ENCODE results near the gene PLCL1.

DNA sequence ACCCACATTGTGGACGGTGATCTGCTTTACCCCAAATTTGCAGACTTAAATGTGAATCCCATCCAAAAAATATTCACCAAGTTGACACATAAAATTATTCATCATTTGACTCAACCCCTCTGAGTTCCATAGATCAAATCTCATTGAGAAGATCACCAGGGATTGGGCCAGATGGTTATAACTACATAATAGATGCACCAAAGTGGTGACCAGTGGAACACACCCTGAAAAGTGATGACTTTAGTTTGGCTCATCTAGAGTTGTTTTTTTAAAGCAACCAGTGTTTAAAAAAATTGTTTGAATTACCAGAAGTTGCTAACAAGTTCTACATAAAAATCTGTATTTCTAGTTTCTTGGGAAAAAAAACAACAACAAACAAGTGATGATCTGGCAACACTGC lies 155.0 kb downstream of the PLCL1 start:
- TF ChIP-seq, protein P1, sequence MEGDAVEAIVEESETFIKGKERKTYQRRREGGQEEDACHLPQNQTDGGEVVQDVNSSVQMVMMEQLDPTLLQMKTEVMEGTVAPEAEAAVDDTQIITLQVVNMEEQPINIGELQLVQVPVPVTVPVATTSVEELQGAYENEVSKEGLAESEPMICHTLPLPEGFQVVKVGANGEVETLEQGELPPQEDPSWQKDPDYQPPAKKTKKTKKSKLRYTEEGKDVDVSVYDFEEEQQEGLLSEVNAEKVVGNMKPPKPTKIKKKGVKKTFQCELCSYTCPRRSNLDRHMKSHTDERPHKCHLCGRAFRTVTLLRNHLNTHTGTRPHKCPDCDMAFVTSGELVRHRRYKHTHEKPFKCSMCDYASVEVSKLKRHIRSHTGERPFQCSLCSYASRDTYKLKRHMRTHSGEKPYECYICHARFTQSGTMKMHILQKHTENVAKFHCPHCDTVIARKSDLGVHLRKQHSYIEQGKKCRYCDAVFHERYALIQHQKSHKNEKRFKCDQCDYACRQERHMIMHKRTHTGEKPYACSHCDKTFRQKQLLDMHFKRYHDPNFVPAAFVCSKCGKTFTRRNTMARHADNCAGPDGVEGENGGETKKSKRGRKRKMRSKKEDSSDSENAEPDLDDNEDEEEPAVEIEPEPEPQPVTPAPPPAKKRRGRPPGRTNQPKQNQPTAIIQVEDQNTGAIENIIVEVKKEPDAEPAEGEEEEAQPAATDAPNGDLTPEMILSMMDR (IDR thresholded peaks at IDR 0.05 in 2 of 3, conservative IDR thresholded peaks at IDR 0.05 in 1 of 3; ENCODE audit: control insufficient read depth in 2 of 3, extremely low read depth in 1 of 3, insufficient read depth in 1 of 3, low read depth in 3 of 3, low read length in 3 of 3) = no peak
- TF ChIP-seq IKZF2 (IDR thresholded peaks at IDR 0.05) = no peak
- no peak for TF ChIP-seq ZNF24 (IDR thresholded peaks at IDR 0.05)
- TF ChIP-seq, protein P2, sequence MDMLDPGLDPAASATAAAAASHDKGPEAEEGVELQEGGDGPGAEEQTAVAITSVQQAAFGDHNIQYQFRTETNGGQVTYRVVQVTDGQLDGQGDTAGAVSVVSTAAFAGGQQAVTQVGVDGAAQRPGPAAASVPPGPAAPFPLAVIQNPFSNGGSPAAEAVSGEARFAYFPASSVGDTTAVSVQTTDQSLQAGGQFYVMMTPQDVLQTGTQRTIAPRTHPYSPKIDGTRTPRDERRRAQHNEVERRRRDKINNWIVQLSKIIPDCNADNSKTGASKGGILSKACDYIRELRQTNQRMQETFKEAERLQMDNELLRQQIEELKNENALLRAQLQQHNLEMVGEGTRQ (IDR thresholded peaks at IDR 0.05; ENCODE audit: borderline replicate concordance, low read depth, low read length) = no peak
- TF ChIP-seq EGR1 (IDR thresholded peaks at IDR 0.05; ENCODE audit: borderline replicate concordance in 1 of 2, low read depth in 2 of 2, low read length in 2 of 2) = no peak
- TF ChIP-seq, protein P3, sequence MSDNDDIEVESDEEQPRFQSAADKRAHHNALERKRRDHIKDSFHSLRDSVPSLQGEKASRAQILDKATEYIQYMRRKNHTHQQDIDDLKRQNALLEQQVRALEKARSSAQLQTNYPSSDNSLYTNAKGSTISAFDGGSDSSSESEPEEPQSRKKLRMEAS (IDR thresholded peaks at IDR 0.05; ENCODE audit: low read depth, low read length) = no peak
- TF ChIP-seq RAD21 (IDR thresholded peaks at IDR 0.05; ENCODE audit: insufficient read depth, low read depth, low read length) = no peak
- no peak for TF ChIP-seq SMAD1 (IDR thresholded peaks at IDR 0.05; ENCODE audit: low read depth, partially characterized antibody)
